NCI-H1436 treated with DMSO at 0.1 percent for 48 hours (cell line): ENCODE measurements around the gene RTN4RL1.
"Not testable (repeated sequence)": the region's sequence is repeated elsewhere in the genome, so short reads cannot be mapped to it uniquely, and the experiment has no call there.

Source experiments
- DNase-seq: peaks from one replicate; lab custom pipeline; 2025; lab: John Stamatoyannopoulos, UW

Gene RTN4RL1

DNA sequence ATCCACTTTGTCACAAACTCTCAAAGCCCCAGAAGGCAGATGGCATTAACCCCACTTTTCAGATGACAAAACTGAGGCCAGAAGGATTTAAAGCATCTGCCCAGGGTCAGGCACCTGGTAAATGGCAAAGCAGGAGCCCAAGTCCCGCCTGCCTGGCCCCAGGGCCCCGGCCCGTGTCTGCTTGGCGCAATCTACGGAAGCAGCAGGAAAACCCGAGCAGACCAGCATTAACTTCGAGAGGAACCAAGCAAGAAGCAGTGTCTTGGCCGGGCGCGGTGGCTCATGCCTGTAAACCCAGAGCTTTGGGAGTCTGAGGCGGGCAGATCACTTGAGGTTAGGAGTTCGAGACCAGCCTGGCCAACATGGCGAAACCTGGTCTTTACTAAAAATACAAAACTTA lies 21.6 kb downstream of the RTN4RL1 start:
- DNase-seq: no peak

GRCh38 chr17:2002767-2003329 lies 22.3 kb downstream of the RTN4RL1 start:
- DNase-seq: no peak

- DNase-seq: no peak
Measured at GRCh38 chr17:1999557-2000251, 25.4 kb downstream of the RTN4RL1 start.

DNA sequence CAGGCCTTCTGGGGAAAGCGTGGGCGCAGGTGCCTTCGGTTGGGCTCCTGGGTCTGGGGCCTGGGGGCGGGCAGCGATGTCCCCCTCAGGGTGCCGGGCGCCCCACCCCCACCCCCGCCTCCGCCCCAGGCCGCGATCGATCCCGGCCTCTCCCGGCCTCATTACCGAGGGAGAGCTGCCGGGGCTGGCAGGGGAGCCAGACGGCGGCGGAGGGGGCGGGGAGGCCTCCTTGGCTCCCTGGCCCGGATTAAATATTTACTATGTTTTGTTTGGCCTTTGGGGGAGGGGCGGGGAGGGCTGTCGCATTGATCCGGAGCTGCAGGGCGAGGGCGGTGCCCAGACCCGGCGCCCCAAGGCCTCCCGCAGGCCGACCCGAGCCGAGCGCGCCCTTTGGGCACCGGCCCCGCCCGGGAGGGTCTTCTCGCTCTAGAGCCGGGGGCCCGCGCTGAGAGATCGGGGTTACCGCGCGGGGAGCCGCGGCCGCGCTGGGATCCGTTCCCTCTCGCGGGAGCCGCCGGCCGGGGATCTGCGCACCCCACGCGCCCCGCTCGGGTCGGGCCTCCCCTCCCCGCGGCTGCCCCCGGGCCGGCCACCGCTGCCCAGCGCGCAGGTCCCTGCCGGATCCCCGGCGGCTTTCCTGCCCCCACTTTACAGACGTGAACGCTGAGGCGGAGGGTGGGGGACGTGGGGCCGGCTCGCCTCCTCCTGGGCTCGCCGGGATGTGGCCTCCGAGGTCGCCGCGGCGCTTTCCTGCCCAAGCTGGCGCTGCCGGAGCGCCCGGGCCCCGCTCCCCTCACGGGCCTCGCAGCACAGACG lies 27.0 kb downstream of the RTN4RL1 start:
- DNase-seq: no peak

GRCh38 chr17:1997289-1997926 lies 27.7 kb downstream of the RTN4RL1 start:
- no peak for DNase-seq

DNA sequence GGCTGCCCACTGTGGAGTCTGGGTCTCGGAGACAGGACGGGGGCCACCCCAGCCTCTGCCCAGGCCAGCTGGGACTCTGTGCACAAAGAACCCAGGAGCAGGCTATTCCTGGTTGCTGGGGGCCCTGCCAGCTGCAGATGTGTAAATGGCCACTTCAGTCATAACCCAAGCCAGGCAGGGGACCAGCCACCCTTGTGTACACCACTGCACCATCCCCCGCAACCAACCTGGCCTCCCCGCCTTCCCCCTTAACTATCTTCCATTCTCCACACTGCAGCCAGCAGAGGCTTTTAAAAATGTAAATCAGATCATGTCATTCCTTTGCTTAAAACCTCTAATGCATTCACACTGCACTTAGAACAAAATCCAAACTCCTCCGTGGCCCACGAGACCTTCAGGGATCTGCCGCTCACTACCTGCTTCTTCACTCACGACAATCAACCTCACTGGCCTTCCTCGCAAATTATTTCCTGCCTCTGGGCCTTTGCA lies 28.3 kb downstream of the RTN4RL1 start:
- DNase-seq: no peak

- no peak for DNase-seq
Measured at GRCh38 chr17:1995907-1996799, 29.0 kb downstream of the RTN4RL1 start.

- DNase-seq: no peak
Measured at GRCh38 chr17:1995321-1995892, 29.7 kb downstream of the RTN4RL1 start.

GRCh38 chr17:1994707-1995106 lies 30.4 kb downstream of the RTN4RL1 start:
- no peak for DNase-seq

- no peak for DNase-seq
Measured at GRCh38 chr17:1992541-1992940, 32.6 kb downstream of the RTN4RL1 start.

DNA sequence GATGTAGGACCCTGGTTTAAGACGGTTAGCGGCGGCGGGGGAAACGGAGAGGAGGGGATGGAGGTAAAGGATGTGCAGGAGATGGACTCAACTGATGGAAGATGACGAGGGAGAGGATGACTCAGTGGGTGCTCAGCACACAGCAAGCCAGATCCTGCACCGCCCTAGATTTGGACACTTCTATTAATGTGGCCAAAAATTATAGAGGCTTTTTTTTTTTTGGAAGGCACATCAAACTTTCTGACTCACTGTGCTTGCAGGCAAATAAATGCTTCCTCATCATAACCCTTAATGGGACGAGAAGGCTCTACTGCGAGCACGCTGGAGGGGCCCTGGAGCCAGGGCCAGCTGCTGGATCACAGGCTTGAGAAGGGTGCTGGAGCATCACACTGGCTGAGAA lies 36.0 kb downstream of the RTN4RL1 start:
- no peak for DNase-seq

- no peak for DNase-seq
Measured at GRCh38 chr17:1986783-1987451, 38.2 kb downstream of the RTN4RL1 start.

GRCh38 chr17:1985686-1986085 lies 39.4 kb downstream of the RTN4RL1 start:
- no peak for DNase-seq

GRCh38 chr17:1985093-1985492 lies 40.0 kb downstream of the RTN4RL1 start:
- no peak for DNase-seq

GRCh38 chr17:1982793-1983366 lies 42.3 kb downstream of the RTN4RL1 start:
- DNase-seq: not testable (repeated sequence)

DNA sequence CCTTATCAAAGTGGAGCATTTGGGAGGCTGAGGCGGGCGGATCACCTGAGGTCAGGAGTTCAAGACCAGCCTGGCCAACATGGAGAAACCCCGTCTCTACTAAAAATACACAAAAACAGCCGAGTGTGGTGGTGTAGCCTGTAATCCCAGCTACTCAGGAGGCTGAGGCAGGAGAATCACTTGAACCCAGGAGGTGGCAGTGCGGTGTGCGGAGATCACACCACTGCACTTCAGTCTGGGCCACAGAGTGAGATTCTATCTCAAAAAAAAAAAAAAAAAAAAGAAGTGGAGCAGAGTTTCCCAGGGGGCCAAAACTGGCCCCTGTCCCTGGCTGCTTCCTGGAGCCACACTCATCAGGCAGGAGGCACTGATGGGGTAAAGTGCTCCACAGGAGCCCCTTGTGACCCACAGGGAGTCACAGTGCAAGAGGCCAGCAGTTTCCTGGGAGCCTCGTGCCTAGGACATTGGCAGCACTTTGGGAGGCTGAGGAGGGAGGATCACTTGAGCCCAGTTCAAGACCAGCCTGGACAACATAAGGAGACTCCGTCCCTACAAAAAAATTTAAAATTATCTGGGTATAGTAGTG lies 44.4 kb downstream of the RTN4RL1 start:
- DNase-seq: no peak

DNA sequence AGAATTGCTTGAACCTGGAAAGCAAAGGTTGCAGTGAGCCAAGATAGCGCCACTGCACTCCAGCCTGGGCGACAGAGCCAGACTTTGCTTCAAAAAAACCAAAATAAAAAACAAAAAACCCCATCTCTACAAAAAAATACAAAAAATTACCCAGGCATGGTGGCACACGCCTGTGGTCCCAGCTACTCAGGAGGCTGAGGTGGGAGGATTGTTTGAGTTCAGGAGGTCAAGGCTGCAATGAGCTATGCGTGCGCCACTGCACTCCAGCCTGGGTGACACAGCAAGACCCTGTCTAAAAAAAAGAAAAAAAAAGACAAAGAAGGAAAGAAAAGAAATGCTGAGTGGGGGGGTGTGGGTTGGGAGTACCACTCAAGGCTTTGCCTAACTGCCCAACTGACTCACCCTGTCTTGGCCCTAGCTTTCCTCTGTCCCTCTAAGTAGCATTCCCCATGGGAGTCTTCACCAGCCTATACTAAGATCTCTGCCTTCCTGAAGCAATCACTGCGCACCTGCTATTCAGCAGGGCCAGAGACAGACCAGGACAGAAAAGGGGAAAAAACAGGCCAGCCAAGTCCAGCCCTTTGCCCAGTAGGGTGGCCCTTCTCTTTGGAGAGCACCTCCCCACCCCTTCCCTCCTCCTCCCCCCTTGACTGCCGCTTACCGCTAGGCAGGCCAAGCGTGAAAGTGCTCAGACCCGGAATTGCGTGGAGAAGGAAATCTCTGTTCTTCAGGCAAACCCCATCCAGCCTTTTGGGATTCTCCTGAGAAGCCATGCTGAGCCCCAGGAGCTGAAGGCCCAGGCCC lies 45.8 kb downstream of the RTN4RL1 start:
- no peak for DNase-seq

GRCh38 chr17:1978396-1978949 lies 46.7 kb downstream of the RTN4RL1 start:
- DNase-seq: no peak
